K562 (cell line): ENCODE measurements around the gene WNT7A. TPM values are rescaled to one million over a fixed set of nuclear protein-coding genes. Genes with fewer than 3 reads are reported as not detected.

Experiments used
- ATF3 ChIP-seq, 2 experiments: fragments of 450-650 bp in 1 of 2; sonication (generic) in 1 of 2; formaldehyde crosslinking in 1 of 2; IDR thresholded peaks in 1 of 2; conservative IDR thresholded peaks in 1 of 2; 2 replicates each; pipeline versions ENCODE4 v1.6.1 to v1.8.1; 2016 to 2023; ENCODE audit warnings: mild to moderate bottlenecking in 2 of 2, moderate library complexity in 2 of 2, inconsistent platforms in 1 of 2, missing genetic modification reagents in 1 of 2
- ZNF165 ChIP-seq: fragments of 250-450 bp; sonication (Bioruptor Pico); IDR thresholded peaks from 2 replicates; pipeline ENCODE4 v1.4.0; 2020; ENCODE audit warnings: borderline replicate concordance
- ZNF318 ChIP-seq, 2 experiments: fragments of 450-650 bp; IDR thresholded peaks; 2 replicates each; pipeline ENCODE4 v1.6.1; 2016; ENCODE audit warnings: mild to moderate bottlenecking in 2 of 2, borderline replicate concordance in 1 of 2, low read depth in 1 of 2, moderate library complexity in 1 of 2
- ZNF766 ChIP-seq: fragments of 200-800 bp; sonication (Bioruptor generic); conservative IDR thresholded peaks from 2 replicates; pipeline ENCODE4 v1.6.1; 2016; ENCODE audit warnings: missing genetic modification characterization, missing compliant biosample characterization
- polyA plus RNA-seq, 8 experiments: library from polyadenylated mRNA; depleted of rRNA in 4 of 8; stranded (reverse) in 5 of 8; unstranded in 3 of 8; fragments of >200 nt; fragmentation: Nextera tagmentation in 2 of 8; fragmentation: Illumina TruSeq in 1 of 8; extraction: Ambion mirVana in 2 of 8; extraction: Trizol in 1 of 8; gene quantifications; 2 replicates each; pipeline versions ENCODE4 v1.2.1 to v1.2.3, GENCODE V29; 2011 to 2014; ENCODE audit warnings: inconsistent platforms in 1 of 8, missing spikeins in 1 of 8
- total RNA-seq, 7 experiments: library from RNA; depleted of rRNA in 6 of 7; stranded (reverse); fragments of >200 nt in 6 of 7; fragmentation: Illumina TruSeq in 2 of 7; extraction: Trizol in 2 of 7; gene quantifications; 2 replicates each; pipeline versions ENCODE4 v1.2.1 to v1.2.3, GENCODE V29; 2011 to 2021; ENCODE audit warnings: low replicate concordance in 1 of 7

The WNT7A gene
- total and polyA plus RNA-seq, 9 of the 15 experiments (the other 6 are each of a cell fraction or from before 2014, with no cell fraction given): 0.03 TPM; not detected in 8

- no peak for TF ChIP-seq ZNF318 (IDR thresholded peaks at IDR 0.05; ENCODE audit: borderline replicate concordance in 1 of 2, low read depth in 1 of 2)
- TF ChIP-seq ATF3 (IDR thresholded peaks at IDR 0.05): no peak
- TF ChIP-seq ATF3 (CRISPR knock-in tag; conservative IDR thresholded peaks at IDR 0.05): no peak
- TF ChIP-seq ZNF165 (CRISPR knock-in tag): no peak
- no peak for TF ChIP-seq ZNF766 (CRISPR knock-in tag)
Observed at GRCh38 chr3:13800064-13800463, 79.8 kb downstream of the WNT7A start (continued).
